WTC11 (cell line): Measurements from ENCODE around the gene SARM1. TPM values are rescaled to one million over a fixed set of nuclear protein-coding genes. Genes with fewer than 3 reads are reported as not detected.

Source experiments
- ATAC-seq: fragments of 200-7000 bp; cut with Tn5 transposase; 2 replicates; pipeline ENCODE4 v1.10.0; 2021; ENCODE audit warnings: mild to moderate bottlenecking, moderate library complexity
- CTCF ChIA-PET: fragments of 300-600 bp; sonication (Branson Sonifier 250); formaldehyde crosslinking; loops from one replicate; lab custom pipeline; 2021; ENCODE audit warnings: antibody characterized with exemption; lab: Charles Lee
- POLR2A ChIA-PET: fragments of 350-600 bp; sonication (Branson Sonifier 250); formaldehyde crosslinking; loops from one replicate; lab custom pipeline; 2021; ENCODE audit warnings: antibody characterized with exemption; lab: Charles Lee
- DNase-seq: peaks from one replicate; pipeline ENCODE4 v3.0.0; 2021; ENCODE audit warnings: low spot score
- H3K27ac Mint-ChIP-seq: 2 replicates; pipeline ENCODE4 v1.8.0; 2021; ENCODE audit warnings: mixed read lengths
- H3K27me3 Mint-ChIP-seq: 2 replicates; pipeline ENCODE4 v1.8.0; 2021; ENCODE audit warnings: low read depth, mild to moderate bottlenecking, moderate library complexity, mixed read lengths
- H3K36me3 Mint-ChIP-seq: 2 replicates; pipeline ENCODE4 v1.8.0; 2021; ENCODE audit warnings: mixed read lengths
- H3K4me1 Mint-ChIP-seq: 2 replicates; pipeline ENCODE4 v1.8.0; 2022; ENCODE audit warnings: mixed read lengths
- H3K4me3 Mint-ChIP-seq: 2 replicates; pipeline ENCODE4 v1.8.0; 2021; ENCODE audit warnings: mild to moderate bottlenecking, moderate library complexity, mixed read lengths
- H3K9me3 Mint-ChIP-seq: 2 replicates; pipeline ENCODE4 v1.8.0; 2021; ENCODE audit warnings: mixed read lengths
- ATF1 ChIP-seq: sonication (generic); formaldehyde crosslinking; IDR thresholded peaks from 2 replicates; pipeline ENCODE4 v1.8.1; 2023; ENCODE audit warnings: mild to moderate bottlenecking, moderate library complexity, missing genetic modification reagents
- IRF2 ChIP-seq: sonication (generic); formaldehyde crosslinking; IDR thresholded peaks from 2 replicates; pipeline ENCODE4 v1.8.0; 2022; ENCODE audit warnings: low read depth, missing genetic modification reagents, borderline replicate concordance
- JAZF1 ChIP-seq: fragments of 250-450 bp; sonication (Bioruptor Pico); IDR thresholded peaks from 2 replicates; pipeline ENCODE4 v1.9.0; 2021; ENCODE audit warnings: moderate library complexity, mild to moderate bottlenecking, inconsistent platforms
- JUN ChIP-seq: sonication (generic); formaldehyde crosslinking; IDR thresholded peaks from 2 replicates; pipeline ENCODE4 v1.8.0; 2023; ENCODE audit warnings: mild to moderate bottlenecking, missing genetic modification reagents
- KAT7 ChIP-seq: sonication (generic); formaldehyde crosslinking; IDR thresholded peaks from 2 replicates; pipeline ENCODE4 v1.8.1; 2023; ENCODE audit warnings: missing genetic modification reagents, mild to moderate bottlenecking, borderline replicate concordance
- SMAD3 ChIP-seq: sonication (generic); formaldehyde crosslinking; IDR thresholded peaks from 2 replicates; pipeline ENCODE4 v1.8.0; 2022; ENCODE audit warnings: missing genetic modification reagents, mild to moderate bottlenecking, borderline replicate concordance
- TCF7 ChIP-seq: sonication (generic); formaldehyde crosslinking; IDR thresholded peaks from 2 replicates; pipeline ENCODE4 v1.8.0; 2022; ENCODE audit warnings: mild to moderate bottlenecking, low read depth, missing genetic modification reagents, moderate library complexity
- TEAD4 ChIP-seq: sonication (generic); formaldehyde crosslinking; IDR thresholded peaks from 2 replicates; pipeline ENCODE4 v1.8.0; 2022; ENCODE audit warnings: mild to moderate bottlenecking, missing genetic modification reagents
- ZBTB21 ChIP-seq: sonication (generic); formaldehyde crosslinking; IDR thresholded peaks from 2 replicates; pipeline ENCODE4 v1.8.1; 2023; ENCODE audit warnings: mild to moderate bottlenecking, missing genetic modification reagents, borderline replicate concordance
- ZNF138 ChIP-seq: sonication (generic); formaldehyde crosslinking; conservative IDR thresholded peaks from 2 replicates; pipeline ENCODE4 v1.8.1; 2022; ENCODE audit warnings: mild to moderate bottlenecking, moderate library complexity, missing genetic modification reagents
- ZNF396 ChIP-seq: fragments of 250-450 bp; sonication (Bioruptor Pico); IDR thresholded peaks from 2 replicates; pipeline ENCODE4 v1.8.0; 2021; ENCODE audit warnings: mild to moderate bottlenecking, moderate library complexity, borderline replicate concordance
- ZNF425 ChIP-seq: fragments of 250-450 bp; sonication (Bioruptor Pico); conservative IDR thresholded peaks from 2 replicates; pipeline ENCODE4 v1.9.0; 2021; ENCODE audit warnings: mild to moderate bottlenecking
- ZSCAN18 ChIP-seq: fragments of 250-450 bp; sonication (Bioruptor Pico); IDR thresholded peaks from 2 replicates; pipeline ENCODE4 v2.1.2; 2022; ENCODE audit warnings: mild to moderate bottlenecking, moderate library complexity
- total RNA-seq: library from RNA; stranded (reverse); gene quantifications from 3 replicates; pipeline ENCODE4 v1.2.3, GENCODE V29; 2021
- TF ChIP-seq, protein P1 (sequence below): sonication (generic); formaldehyde crosslinking; conservative IDR thresholded peaks from 2 replicates; pipeline ENCODE4 v1.8.1; 2022; ENCODE audit warnings: mild to moderate bottlenecking, missing genetic modification reagents
- TF ChIP-seq, protein P2 (sequence below): sonication (generic); formaldehyde crosslinking; IDR thresholded peaks from 2 replicates; pipeline ENCODE4 v1.8.0; 2023; ENCODE audit warnings: missing genetic modification reagents
- TF ChIP-seq, protein P3 (sequence below): sonication (generic); formaldehyde crosslinking; IDR thresholded peaks from 2 replicates; pipeline ENCODE4 v1.8.0; 2022; ENCODE audit warnings: mild to moderate bottlenecking, missing genetic modification reagents
- TF ChIP-seq, protein P4 (sequence below): sonication (generic); formaldehyde crosslinking; IDR thresholded peaks from 2 replicates; pipeline ENCODE4 v1.8.1; 2022; ENCODE audit warnings: low read depth, mild to moderate bottlenecking, moderate library complexity, missing genetic modification reagents, borderline replicate concordance

Gene SARM1
- total RNA-seq, 1 experiment from 2014 or later = 3.8 TPM

DNA sequence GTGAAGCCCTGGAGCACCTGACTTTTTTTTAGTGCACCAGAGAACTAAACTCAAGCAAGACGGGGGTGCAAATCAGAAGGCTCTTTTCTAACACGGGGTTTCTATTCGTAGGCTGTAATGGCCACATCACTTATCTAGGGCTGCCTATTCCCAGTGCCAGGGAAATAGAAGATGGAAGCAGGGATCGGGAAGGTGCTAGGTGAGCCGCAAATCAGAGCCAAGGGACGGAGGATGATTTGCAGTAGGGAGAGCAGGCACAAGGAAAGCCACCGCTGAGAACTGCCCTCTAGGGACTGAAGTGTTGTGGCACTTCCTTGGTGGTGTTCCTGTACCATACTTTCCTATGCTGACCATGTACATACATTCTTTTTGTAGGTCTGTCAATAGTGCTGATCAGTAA, 42.3 kb downstream of the SARM1 start:
- Mint-ChIP-seq H3K4me3 (no peak overlapping the region), H3K36me3 (no peaks in the 10 kb centered on the region), H3K27ac (no peak overlapping the region), H3K27me3 (peaks cover 59% of the 10 kb centered on the region), H3K4me1 (peaks cover 31% of the 10 kb centered on the region), H3K9me3 (no peaks in the 10 kb centered on the region)
- ChIA-PET POLR2A (no interaction called here), CTCF (no interaction called here)
- DNase-seq (no peak), ATAC-seq (peak; percentile 20; the same call in 1 of the 2 replicates)
- TF ChIP-seq TCF7 (CRISPR knock-in tag) (no peak), JUN (CRISPR knock-in tag) (no peak), ZBTB21 (no peak), JAZF1 (CRISPR knock-in tag) (no peak), ZNF138 (no peak), TEAD4 (CRISPR knock-in tag) (no peak), ZSCAN18 (CRISPR knock-in tag) (no peak), ZNF425 (CRISPR knock-in tag) (no peak), ZNF396 (CRISPR knock-in tag) (no peak)
- TF ChIP-seq, protein P1, sequence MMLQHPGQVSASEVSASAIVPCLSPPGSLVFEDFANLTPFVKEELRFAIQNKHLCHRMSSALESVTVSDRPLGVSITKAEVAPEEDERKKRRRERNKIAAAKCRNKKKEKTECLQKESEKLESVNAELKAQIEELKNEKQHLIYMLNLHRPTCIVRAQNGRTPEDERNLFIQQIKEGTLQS (CRISPR knock-in tag) = no peak
- TF ChIP-seq, protein P2, sequence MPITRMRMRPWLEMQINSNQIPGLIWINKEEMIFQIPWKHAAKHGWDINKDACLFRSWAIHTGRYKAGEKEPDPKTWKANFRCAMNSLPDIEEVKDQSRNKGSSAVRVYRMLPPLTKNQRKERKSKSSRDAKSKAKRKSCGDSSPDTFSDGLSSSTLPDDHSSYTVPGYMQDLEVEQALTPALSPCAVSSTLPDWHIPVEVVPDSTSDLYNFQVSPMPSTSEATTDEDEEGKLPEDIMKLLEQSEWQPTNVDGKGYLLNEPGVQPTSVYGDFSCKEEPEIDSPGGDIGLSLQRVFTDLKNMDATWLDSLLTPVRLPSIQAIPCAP (CRISPR knock-in tag) = no peak

DNA sequence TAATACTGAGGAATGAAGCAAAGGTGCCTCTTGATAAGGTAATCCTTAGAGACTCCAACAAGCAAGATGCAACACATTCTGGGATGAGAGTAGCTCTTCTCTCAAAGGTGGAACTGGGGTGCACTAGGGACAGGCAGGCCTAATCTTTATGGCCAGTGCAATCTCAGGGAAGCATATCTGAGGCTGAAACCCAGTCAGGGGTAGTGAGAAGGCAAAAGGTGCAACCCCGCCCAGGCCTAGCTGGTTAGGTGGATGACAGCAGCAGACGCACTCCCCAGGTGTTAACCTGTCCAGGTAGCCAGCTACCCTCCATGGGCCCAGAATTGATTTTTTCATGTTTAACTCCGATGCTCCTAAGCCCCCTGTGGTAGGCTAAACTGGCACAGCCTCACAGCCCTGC, 44.4 kb downstream of the SARM1 start:
- Mint-ChIP-seq H3K4me3 (no peak overlapping the region), H3K9me3 (no peaks in the 10 kb centered on the region), H3K36me3 (no peaks in the 10 kb centered on the region), H3K4me1 (peaks cover 23% of the 10 kb centered on the region), H3K27me3 (peaks cover 67% of the 10 kb centered on the region), H3K27ac (no peak overlapping the region)
- DNase-seq (no peak), ATAC-seq (no peak)
- POLR2A ChIA-PET = no interaction called here
- TF ChIP-seq, protein P3, sequence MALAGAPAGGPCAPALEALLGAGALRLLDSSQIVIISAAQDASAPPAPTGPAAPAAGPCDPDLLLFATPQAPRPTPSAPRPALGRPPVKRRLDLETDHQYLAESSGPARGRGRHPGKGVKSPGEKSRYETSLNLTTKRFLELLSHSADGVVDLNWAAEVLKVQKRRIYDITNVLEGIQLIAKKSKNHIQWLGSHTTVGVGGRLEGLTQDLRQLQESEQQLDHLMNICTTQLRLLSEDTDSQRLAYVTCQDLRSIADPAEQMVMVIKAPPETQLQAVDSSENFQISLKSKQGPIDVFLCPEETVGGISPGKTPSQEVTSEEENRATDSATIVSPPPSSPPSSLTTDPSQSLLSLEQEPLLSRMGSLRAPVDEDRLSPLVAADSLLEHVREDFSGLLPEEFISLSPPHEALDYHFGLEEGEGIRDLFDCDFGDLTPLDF (CRISPR knock-in tag) = no peak
- TF ChIP-seq SMAD3 (CRISPR knock-in tag) = no peak
- no peak for TF ChIP-seq ATF1
- TF ChIP-seq IRF2 = no peak
- no peak for TF ChIP-seq KAT7 (CRISPR knock-in tag)
- TF ChIP-seq, protein P4, sequence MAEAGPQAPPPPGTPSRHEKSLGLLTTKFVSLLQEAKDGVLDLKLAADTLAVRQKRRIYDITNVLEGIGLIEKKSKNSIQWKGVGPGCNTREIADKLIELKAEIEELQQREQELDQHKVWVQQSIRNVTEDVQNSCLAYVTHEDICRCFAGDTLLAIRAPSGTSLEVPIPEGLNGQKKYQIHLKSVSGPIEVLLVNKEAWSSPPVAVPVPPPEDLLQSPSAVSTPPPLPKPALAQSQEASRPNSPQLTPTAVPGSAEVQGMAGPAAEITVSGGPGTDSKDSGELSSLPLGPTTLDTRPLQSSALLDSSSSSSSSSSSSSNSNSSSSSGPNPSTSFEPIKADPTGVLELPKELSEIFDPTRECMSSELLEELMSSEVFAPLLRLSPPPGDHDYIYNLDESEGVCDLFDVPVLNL (CRISPR knock-in tag) = no peak
- CTCF ChIA-PET = interaction anchor here (0.8 to 3.7 kb wide), 23 partner anchors 8 to 295 kb away, joined by 3 to 63 read pairs (median 7); partner anchors contain the start of genes SARM1 and VTN
